SK-N-SH treated with all-trans-retinoic acid at 6 μM for 48 hours (cell line): Measurements from ENCODE around the gene MFF.

Experiments used
- ATAC-seq: fragments of 200-7000 bp; cut with Tn5 transposase; 3 replicates; pipeline ENCODE4 v1.9.1; 2020; ENCODE audit warnings: mild to moderate bottlenecking, moderate library complexity
- ARNTL ChIP-seq: fragments of 450-650 bp; formaldehyde crosslinking; IDR thresholded peaks from 2 replicates; pipeline ENCODE4 v1.5.0; 2020; ENCODE audit warnings: low read depth, mild to moderate bottlenecking, moderate library complexity, borderline replicate concordance
- BACH2 ChIP-seq: fragments of 250-450 bp; sonication (Bioruptor Pico); IDR thresholded peaks from 2 replicates; pipeline ENCODE4 v1.9.0; 2021; ENCODE audit warnings: mild to moderate bottlenecking, borderline replicate concordance
- CREB5 ChIP-seq: fragments of 250-450 bp; sonication (Bioruptor Pico); IDR thresholded peaks from 2 replicates; pipeline ENCODE4 v1.5.1; 2020; ENCODE audit warnings: low read depth, mild to moderate bottlenecking, moderate library complexity
- CSDC2 ChIP-seq: fragments of 250-450 bp; sonication (Bioruptor Pico); IDR thresholded peaks from 2 replicates; pipeline ENCODE4 v1.5.0; 2020; ENCODE audit warnings: mild to moderate bottlenecking, moderate library complexity
- CSRNP3 ChIP-seq: fragments of 250-450 bp; sonication (Bioruptor Pico); IDR thresholded peaks from 2 replicates; pipeline ENCODE4 v1.5.1; 2021; ENCODE audit warnings: mild to moderate bottlenecking, moderate library complexity
- GLIS3 ChIP-seq: fragments of 250-450 bp; sonication (Bioruptor Pico); IDR thresholded peaks from 2 replicates; pipeline ENCODE4 v1.5.0; 2020; ENCODE audit warnings: mild to moderate bottlenecking, moderate library complexity
- ISL1 ChIP-seq: fragments of 250-450 bp; sonication (Bioruptor Pico); IDR thresholded peaks from 2 replicates; pipeline ENCODE4 v2.1.2; 2022; ENCODE audit warnings: mild to moderate bottlenecking, moderate library complexity
- OSR1 ChIP-seq: fragments of 250-450 bp; sonication (Bioruptor Pico); IDR thresholded peaks from 2 replicates; pipeline ENCODE4 v1.8.0; 2022; ENCODE audit warnings: moderate library complexity, mild to moderate bottlenecking, inconsistent platforms
- PATZ1 ChIP-seq: fragments of 250-450 bp; sonication (Bioruptor Pico); IDR thresholded peaks from 2 replicates; pipeline ENCODE4 v1.8.0; 2020; ENCODE audit warnings: mild to moderate bottlenecking, moderate library complexity, borderline replicate concordance
- PPARA ChIP-seq: fragments of 250-450 bp; sonication (Bioruptor Pico); IDR thresholded peaks from 2 replicates; pipeline ENCODE4 v1.5.0; 2020; ENCODE audit warnings: mild to moderate bottlenecking, borderline replicate concordance
- RARB ChIP-seq: fragments of 250-450 bp; sonication (Bioruptor Pico); IDR thresholded peaks from 2 replicates; pipeline ENCODE4 v1.8.0; 2021; ENCODE audit warnings: mild to moderate bottlenecking, moderate library complexity
- SNAI2 ChIP-seq: fragments of 250-450 bp; sonication (Bioruptor Pico); IDR thresholded peaks from 2 replicates; pipeline ENCODE4 v1.5.0; 2020; ENCODE audit warnings: mild to moderate bottlenecking, moderate library complexity
- TCF4 ChIP-seq: fragments of 250-450 bp; sonication (Bioruptor Pico); IDR thresholded peaks from 2 replicates; pipeline ENCODE4 v1.8.0; 2021; ENCODE audit warnings: mild to moderate bottlenecking, moderate library complexity, borderline replicate concordance
- TOX ChIP-seq: fragments of 250-450 bp; sonication (Bioruptor Pico); IDR thresholded peaks from 2 replicates; pipeline ENCODE4 v1.8.0; 2021; ENCODE audit warnings: mild to moderate bottlenecking, moderate library complexity, borderline replicate concordance
- TSHZ2 ChIP-seq: fragments of 250-450 bp; sonication (Bioruptor Pico); IDR thresholded peaks from 2 replicates; pipeline ENCODE4 v1.5.0; 2020; ENCODE audit warnings: mild to moderate bottlenecking, moderate library complexity
- ZC3H10 ChIP-seq: fragments of 250-450 bp; sonication (Bioruptor Pico); IDR thresholded peaks from 2 replicates; pipeline ENCODE4 v1.5.1; 2021; ENCODE audit warnings: mild to moderate bottlenecking, moderate library complexity
- ZFP3 ChIP-seq: fragments of 250-450 bp; sonication (Bioruptor Pico); IDR thresholded peaks from 2 replicates; pipeline ENCODE4 v1.5.0; 2020; ENCODE audit warnings: mild to moderate bottlenecking, moderate library complexity
- ZFP30 ChIP-seq: fragments of 450-650 bp; formaldehyde crosslinking; IDR thresholded peaks from 2 replicates; pipeline ENCODE4 v1.5.0; 2022; ENCODE audit warnings: mild to moderate bottlenecking, moderate library complexity
- ZNF565 ChIP-seq: fragments of 450-650 bp; formaldehyde crosslinking; conservative IDR thresholded peaks from 2 replicates; pipeline ENCODE4 v1.5.0; 2020; ENCODE audit warnings: low read depth, mild to moderate bottlenecking, moderate library complexity
- ZNF70 ChIP-seq: fragments of 450-650 bp; formaldehyde crosslinking; IDR thresholded peaks from 2 replicates; pipeline ENCODE4 v1.5.0; 2020; ENCODE audit warnings: mild to moderate bottlenecking, moderate library complexity
- ZNF8 ChIP-seq: fragments of 450-650 bp; formaldehyde crosslinking; IDR thresholded peaks from 2 replicates; pipeline ENCODE4 v1.5.0; 2020; ENCODE audit warnings: mild to moderate bottlenecking, moderate library complexity

Gene MFF

GRCh38 chr2:227373389-227373788, 48.3 kb downstream of the MFF start:
- no peak for ATAC-seq
- TF ChIP-seq ZFP3 (no peak), ZNF70 (CRISPR knock-in tag) (no peak), PPARA (no peak), ZFP30 (CRISPR knock-in tag) (no peak), TOX (no peak), SNAI2 (CRISPR knock-in tag) (no peak), ARNTL (CRISPR knock-in tag) (no peak), PATZ1 (no peak), CREB5 (CRISPR knock-in tag) (no peak), ZNF8 (CRISPR knock-in tag) (no peak), TCF4 (no peak), GLIS3 (CRISPR knock-in tag) (no peak), ZNF565 (CRISPR knock-in tag) (no peak), OSR1 (no peak), ZC3H10 (CRISPR knock-in tag) (no peak), ISL1 (CRISPR knock-in tag) (no peak), TSHZ2 (CRISPR knock-in tag) (no peak), CSRNP3 (no peak)

- TF ChIP-seq RARB (CRISPR knock-in tag) (no peak), ZFP30 (CRISPR knock-in tag) (no peak), PPARA (no peak), GLIS3 (CRISPR knock-in tag) (no peak), ZC3H10 (CRISPR knock-in tag) (no peak), CSDC2 (no peak), TOX (no peak), ARNTL (CRISPR knock-in tag) (no peak), ZNF565 (CRISPR knock-in tag) (no peak), ZFP3 (no peak), BACH2 (CRISPR knock-in tag) (no peak), CSRNP3 (no peak), SNAI2 (CRISPR knock-in tag) (no peak), ZNF70 (CRISPR knock-in tag) (no peak)
- ATAC-seq: no peak
These were observed 49.1 kb downstream of the MFF start for GRCh38 chr2:227374158-227374557.

- ATAC-seq: peak; percentile 56
- TF ChIP-seq ISL1 (CRISPR knock-in tag): peak; percentile 88
- 0 out of 2 replicates have a peak, but pooled peaks have one; percentile 31 for TF ChIP-seq TSHZ2 (CRISPR knock-in tag)
- 0 out of 2 replicates have a peak, but pooled peaks have one; percentile 11 for TF ChIP-seq SNAI2 (CRISPR knock-in tag)
- no peak for TF ChIP-seq GLIS3 (CRISPR knock-in tag)
These were observed 51.8 kb downstream of the MFF start for GRCh38 chr2:227376656-227377396.
